ENCODE measurements around the gene ARID3B.
A peak's percentile ranks its signal among the peaks of the same experiment; 100 is the strongest.
"Not testable (repeated sequence)": the region's sequence is repeated elsewhere in the genome, so short reads cannot be mapped to it uniquely, and the experiment has no call there.

ARID3B gene

GRCh38 chr15:74539521-74539920 lies 1.5 kb upstream of the ARID3B start:
- DNase-seq = not testable (repeated sequence)

GRCh38 chr15:74540161-74540760 lies 759 bp upstream of the ARID3B start:
- peak; percentile 46 for DNase-seq

- peak; percentile 60 for DNase-seq
Observed at GRCh38 chr15:74541494-74542165, 610 bp downstream of the ARID3B start.

- no peak for DNase-seq
Observed at GRCh38 chr15:74542166-74543042, 1.4 kb downstream of the ARID3B start.

GRCh38 chr15:74543043-74543422 lies 2.0 kb downstream of the ARID3B start:
- DNase-seq = no peak

GRCh38 chr15:74543583-74543982 lies 2.6 kb downstream of the ARID3B start:
- no peak for DNase-seq

- no peak for DNase-seq
Observed at GRCh38 chr15:74545086-74545485, 4.1 kb downstream of the ARID3B start.

- DNase-seq = peak; percentile 96
Observed at GRCh38 chr15:74545776-74546656, 5.0 kb downstream of the ARID3B start.

GRCh38 chr15:74547616-74548015 lies 6.6 kb downstream of the ARID3B start:
- no peak for DNase-seq

DNA sequence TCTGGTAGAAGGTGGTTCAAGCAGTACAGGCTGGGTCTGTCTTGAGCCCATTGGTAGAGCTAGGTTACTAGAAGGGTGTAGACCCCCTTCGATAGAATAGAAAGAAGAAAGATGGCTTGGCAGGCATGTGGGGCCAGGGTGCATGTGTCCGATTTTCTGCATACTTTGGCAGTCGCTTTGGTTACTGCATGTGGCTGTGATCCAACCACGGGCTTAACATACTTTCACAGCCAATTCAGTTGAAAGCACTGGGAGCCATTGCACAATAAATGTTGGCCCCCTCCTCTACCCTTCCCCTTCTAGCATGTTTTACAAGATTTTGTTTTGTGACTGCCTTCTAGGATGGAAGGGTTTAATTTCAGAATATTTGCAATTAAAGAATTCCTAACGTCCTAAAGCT lies 7.2 kb downstream of the ARID3B start:
- DNase-seq = no peak

DNA sequence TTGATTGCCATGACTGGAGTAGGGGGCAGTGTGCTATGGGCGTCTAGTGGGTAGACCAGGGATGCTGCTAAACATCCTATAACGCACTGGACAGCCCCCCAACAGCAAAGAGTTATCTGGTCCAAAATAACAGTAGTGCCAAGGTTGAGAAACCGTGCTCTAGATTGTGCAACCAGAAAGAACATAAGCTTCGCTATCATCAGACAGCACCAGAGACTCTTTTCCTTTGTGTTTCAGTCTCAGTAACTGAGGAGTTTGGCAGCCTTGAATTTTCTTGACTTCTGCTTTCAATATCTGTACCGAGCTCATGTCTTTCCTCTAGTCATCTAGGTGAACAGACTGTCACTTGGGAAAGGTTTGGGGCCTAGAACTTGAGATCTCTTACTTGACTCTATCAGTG lies 8.8 kb downstream of the ARID3B start:
- DNase-seq = no peak

- DNase-seq = no peak
Observed at GRCh38 chr15:74551714-74552113, 10.7 kb downstream of the ARID3B start.

- no peak for DNase-seq
Observed at GRCh38 chr15:74552773-74553441, 11.9 kb downstream of the ARID3B start.

DNA sequence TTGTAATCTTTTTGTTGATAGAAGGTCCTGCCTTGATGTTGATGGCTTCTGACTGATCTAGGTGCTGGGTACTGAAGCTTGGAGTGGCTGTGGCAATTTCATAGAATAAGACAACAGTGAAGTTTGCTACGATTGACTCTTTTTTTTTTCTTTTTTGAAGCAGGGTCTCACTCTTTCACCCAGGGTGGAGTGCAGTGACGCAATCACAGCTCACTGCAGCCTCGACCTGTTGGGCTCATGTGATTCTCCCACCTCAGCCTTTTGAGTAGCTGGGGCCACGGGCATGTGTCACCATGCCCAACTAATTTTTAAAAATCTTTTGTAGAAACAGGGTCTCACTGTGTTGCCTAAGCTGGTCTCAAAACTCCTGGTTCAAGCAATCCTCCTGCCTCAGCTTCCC lies 14.2 kb downstream of the ARID3B start:
- DNase-seq = no peak

DNA sequence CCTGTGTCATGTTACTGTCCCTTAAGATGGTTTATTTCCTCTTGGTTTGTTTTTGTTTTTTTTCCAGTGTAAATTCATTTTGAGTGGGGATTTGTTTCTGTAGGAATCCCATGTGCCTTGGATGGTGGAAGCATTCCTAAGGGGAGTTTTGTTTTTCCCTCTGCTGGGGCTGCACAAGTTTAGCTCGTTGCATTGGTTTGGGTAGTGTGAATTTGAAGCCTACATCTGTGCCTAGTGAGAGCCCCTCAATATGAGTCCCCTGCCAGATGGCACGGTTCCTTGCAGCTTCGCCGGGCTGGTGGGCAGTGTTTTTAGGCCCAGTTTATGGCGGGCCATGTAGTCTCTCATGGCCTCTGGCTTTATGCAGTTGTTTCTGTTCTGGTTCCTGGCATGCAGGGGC lies 17.7 kb downstream of the ARID3B start:
- DNase-seq = no peak

DNA sequence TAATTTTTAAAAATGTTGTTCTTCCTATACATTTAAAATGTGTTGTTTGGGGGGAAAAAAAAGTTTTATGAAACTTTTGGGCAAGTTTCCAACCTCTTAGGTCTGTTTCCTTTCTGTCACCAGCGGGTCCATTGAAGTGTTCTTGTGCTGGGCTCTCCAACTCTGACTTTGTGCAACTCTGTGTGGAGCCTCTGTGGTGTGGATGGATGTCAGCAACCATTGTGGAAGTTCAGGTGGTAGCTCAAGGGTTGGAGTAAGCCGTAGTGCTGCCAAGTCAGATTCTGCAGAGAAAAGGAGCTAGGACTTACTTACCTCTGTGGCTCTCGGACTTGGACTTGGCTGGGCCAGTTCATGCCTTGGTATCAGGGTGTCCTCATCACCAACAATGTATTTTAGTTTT lies 22.4 kb downstream of the ARID3B start:
- no peak for DNase-seq

- no peak for DNase-seq
Observed at GRCh38 chr15:74564182-74564581, 23.2 kb downstream of the ARID3B start.

- no peak for DNase-seq
Observed at GRCh38 chr15:74565381-74566085, 24.5 kb downstream of the ARID3B start.

DNA sequence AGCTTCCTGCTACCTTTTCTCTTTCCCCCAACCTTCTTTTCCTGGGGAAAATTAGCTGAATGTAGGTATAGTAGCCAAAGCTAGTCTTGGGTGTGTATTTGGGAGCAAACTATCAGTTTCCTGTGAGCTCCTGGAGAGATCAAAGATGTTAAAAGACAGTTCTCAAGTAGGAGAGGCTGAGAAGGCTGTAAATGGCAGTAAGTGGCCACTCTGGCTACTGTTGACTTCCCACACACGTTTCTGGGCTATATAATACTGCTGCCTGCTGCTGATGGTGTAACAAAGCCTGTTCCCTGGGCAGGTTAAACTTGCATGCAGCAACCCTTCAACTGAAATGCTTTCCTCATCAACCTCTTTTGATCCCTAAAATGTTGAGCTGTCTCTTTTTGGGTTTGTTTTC lies 27.6 kb downstream of the ARID3B start:
- no peak for DNase-seq

- DNase-seq = no peak
Observed at GRCh38 chr15:74569731-74570070, 28.7 kb downstream of the ARID3B start.

GRCh38 chr15:74571191-74571590 lies 30.2 kb downstream of the ARID3B start:
- DNase-seq = no peak

- DNase-seq = no peak
Observed at GRCh38 chr15:74573987-74574386, 33.0 kb downstream of the ARID3B start.

Measured in DMS53 (cell line).